Esophagus squamous epithelium (tissue), 5 donors: ENCODE data around the gene PIH1D1. TPM values are rescaled to one million over a fixed set of nuclear protein-coding genes. Genes with fewer than 3 reads are reported as not detected.
A peak's percentile ranks its signal among the peaks of the same experiment; 100 is the strongest.
"Not testable (repeated sequence)": the region's sequence is repeated elsewhere in the genome, so short reads cannot be mapped to it uniquely, and the experiment has no call there.

ENCODE experiments used
- DNase-seq: peaks from one replicate; lab custom pipeline; 2025; lab: John Stamatoyannopoulos, UW
- H3K27ac ChIP-seq, 4 donors: fragments of 200-600 bp; sonication (generic); one replicate each; pipeline ENCODE4 v1.5.1; 2016 to 2019; ENCODE audit warnings: mild to moderate bottlenecking in 1 of 4
- H3K27me3 ChIP-seq, 4 donors: fragments of 200-600 bp; sonication (generic); 1 replicate in 3 of 4; 2 replicates in 1 of 4; pipeline versions ENCODE4 v1.5.1 to v1.6.0; 2017 to 2021; ENCODE audit warnings: antibody characterized with exemption in 1 of 4
- H3K36me3 ChIP-seq, 3 donors: fragments of 200-600 bp; sonication (generic); one replicate each; pipeline ENCODE4 v1.5.1; 2016 to 2019
- H3K4me1 ChIP-seq, 3 donors: fragments of 200-600 bp; sonication (generic); one replicate each; pipeline ENCODE4 v1.5.1; 2017 to 2019
- H3K4me3 ChIP-seq, 4 donors: fragments of 200-600 bp; sonication (generic); 1 replicate in 3 of 4; 2 replicates in 1 of 4; pipeline ENCODE4 v1.5.1; 2016 to 2019; ENCODE audit warnings: mild to moderate bottlenecking in 2 of 4, moderate library complexity in 1 of 4
- H3K9me3 ChIP-seq, 3 donors: fragments of 200-600 bp; sonication (generic); one replicate each; pipeline ENCODE4 v1.5.1; 2016 to 2019
- POLR2A ChIP-seq, 4 donors: fragments of 450-650 bp; IDR thresholded peaks; one replicate each; pipeline ENCODE4 v1.6.1; 2017; ENCODE audit warnings: antibody characterized with exemption in 4 of 4, mild to moderate bottlenecking in 4 of 4, moderate library complexity in 3 of 4
- WGBS, 2 donors: methylation state at CpG; one replicate each; pipeline ENCODE4 v1.1.5; 2018; 5-methylcytosine and 5-hydroxymethylcytosine counted together
- intact Hi-C: fragments of 100-400 bp; cut with DNase I; formaldehyde crosslinking; loops from one replicate; pipeline ENCODE4 v1.15.0; 2022
- total RNA-seq, 4 donors: library from RNA; depleted of rRNA; stranded (reverse); fragments of >200 nt; gene quantifications; one replicate each; pipeline ENCODE4 v1.1.0, GENCODE V29; 2016
- TF ChIP-seq, protein P1 (sequence below), 6 experiments: fragments of 450-650 bp in 4 of 6; fragments of 200-600 bp in 2 of 6; sonication (generic) in 2 of 6; IDR thresholded peaks; one replicate each; pipeline ENCODE4 v1.5.1; 2016 to 2019; ENCODE audit warnings: antibody characterized with exemption in 6 of 6, mild to moderate bottlenecking in 4 of 6, moderate library complexity in 4 of 6
- donor health status: DM: yes; HTN: yes; CAD: no.

Gene PIH1D1
- total RNA-seq, 4 donors from 2014 or later = 54.4 to 91.2 (median 67.2) TPM

DNA sequence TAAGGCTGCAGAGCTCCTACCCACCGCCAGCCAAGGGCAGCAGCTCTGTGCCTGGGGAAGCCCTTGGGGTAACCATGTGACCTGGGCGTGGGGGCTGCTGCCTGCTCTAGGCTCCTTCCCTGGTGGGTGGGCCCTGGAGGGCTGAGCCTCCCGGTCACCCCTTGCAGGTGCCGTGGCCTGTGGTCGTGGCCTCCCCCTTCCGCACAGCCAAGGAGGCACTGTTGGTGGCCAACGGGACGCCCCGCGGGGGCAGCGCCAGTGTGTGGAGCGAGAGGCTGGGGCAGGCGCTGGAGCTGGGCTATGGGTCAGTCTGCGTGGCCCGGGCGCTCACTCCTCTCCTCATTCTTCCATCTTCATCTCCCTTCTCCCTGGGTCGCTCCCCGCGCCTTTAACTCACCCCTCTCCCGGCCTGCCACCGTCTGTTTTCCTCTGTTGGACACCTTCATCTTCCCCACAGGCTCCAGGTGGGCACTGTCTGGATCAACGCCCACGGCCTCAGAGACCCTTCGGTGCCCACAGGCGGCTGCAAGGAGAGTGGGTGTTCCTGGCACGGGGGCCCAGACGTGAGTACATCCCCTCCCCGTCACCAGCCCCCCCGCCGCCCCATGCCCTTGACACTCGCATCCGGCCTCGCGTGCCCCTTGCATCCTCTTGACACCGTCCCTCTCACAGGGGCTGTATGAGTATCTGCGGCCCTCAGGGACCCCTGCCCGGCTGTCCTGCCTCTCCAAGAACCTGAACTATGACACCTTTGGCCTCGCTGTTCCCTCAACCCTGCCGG, 12.5 kb upstream of the PIH1D1 start:
- DNase-seq = no peak
- H3K9me3 ChIP-seq = no peaks in the 10 kb centered on the region
- no peaks in the 10 kb centered on the region for H3K27me3 ChIP-seq
- intact Hi-C loops = no loop called here
- H3K4me3 ChIP-seq = no peak overlapping the region
- no peak overlapping the region for H3K27ac ChIP-seq
- 90 to 94% methylated on average over 28 to 33 of the region's 39 CpGs for WGBS, 2 donors
- H3K36me3 ChIP-seq = peaks cover 0 to 75% (median 9%) of the 10 kb centered on the region in 3 donors
- H3K4me1 ChIP-seq = peaks cover 10 to 18% (median 15%) of the 10 kb centered on the region in 3 donors
- TF ChIP-seq, protein P1, sequence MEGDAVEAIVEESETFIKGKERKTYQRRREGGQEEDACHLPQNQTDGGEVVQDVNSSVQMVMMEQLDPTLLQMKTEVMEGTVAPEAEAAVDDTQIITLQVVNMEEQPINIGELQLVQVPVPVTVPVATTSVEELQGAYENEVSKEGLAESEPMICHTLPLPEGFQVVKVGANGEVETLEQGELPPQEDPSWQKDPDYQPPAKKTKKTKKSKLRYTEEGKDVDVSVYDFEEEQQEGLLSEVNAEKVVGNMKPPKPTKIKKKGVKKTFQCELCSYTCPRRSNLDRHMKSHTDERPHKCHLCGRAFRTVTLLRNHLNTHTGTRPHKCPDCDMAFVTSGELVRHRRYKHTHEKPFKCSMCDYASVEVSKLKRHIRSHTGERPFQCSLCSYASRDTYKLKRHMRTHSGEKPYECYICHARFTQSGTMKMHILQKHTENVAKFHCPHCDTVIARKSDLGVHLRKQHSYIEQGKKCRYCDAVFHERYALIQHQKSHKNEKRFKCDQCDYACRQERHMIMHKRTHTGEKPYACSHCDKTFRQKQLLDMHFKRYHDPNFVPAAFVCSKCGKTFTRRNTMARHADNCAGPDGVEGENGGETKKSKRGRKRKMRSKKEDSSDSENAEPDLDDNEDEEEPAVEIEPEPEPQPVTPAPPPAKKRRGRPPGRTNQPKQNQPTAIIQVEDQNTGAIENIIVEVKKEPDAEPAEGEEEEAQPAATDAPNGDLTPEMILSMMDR (IDR thresholded peaks at IDR 0.05) = no peak
- TF ChIP-seq POLR2A (IDR thresholded peaks at IDR 0.05) = no peak

DNA sequence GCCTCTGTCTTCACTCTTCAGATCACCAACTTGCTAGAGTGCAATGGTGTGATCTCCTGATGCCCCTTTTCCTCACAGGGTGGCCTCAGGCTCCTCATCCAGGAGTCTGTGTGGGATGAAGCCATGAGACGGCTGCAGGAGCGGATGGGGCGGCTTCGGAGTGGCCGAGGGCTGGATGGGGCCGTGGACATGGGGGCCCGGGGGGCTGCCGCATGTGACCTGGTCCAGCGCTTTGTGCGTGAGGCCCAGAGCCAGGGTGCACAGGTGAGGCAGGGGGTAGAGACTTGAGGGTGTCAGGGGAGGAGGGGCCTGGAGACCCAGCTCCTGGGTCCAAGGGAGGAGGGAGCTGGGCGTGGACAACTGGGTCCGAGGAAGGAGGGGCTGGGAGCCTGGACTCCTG, 10.9 kb upstream of the PIH1D1 start:
- Histone ChIP-seq H3K4me3 (no peak overlapping the region), H3K27me3 (no peaks in the 10 kb centered on the region), H3K36me3 (peaks cover 0 to 87% (median 9%) of the 10 kb centered on the region in 3 donors), H3K9me3 (no peaks in the 10 kb centered on the region), H3K4me1 (peaks cover 0 to 16% (median 3%) of the 10 kb centered on the region in 3 donors), H3K27ac (no peak overlapping the region)
- intact Hi-C loops = no loop called here
- DNase-seq = no peak
- TF ChIP-seq POLR2A (IDR thresholded peaks at IDR 0.05) = no peak
- TF ChIP-seq, protein P1 (IDR thresholded peaks at IDR 0.05) = no peak
- WGBS, 2 donors = 85% methylated on average over 8 of the region's 12 CpGs; no CpG with 5 or more reads in 1 of the 2 donors

GRCh38 chr19:49461656-49462055, 10.0 kb upstream of the PIH1D1 start:
- intact Hi-C loops = no loop called here
- no peak for TF ChIP-seq POLR2A (IDR thresholded peaks at IDR 0.05)
- TF ChIP-seq, protein P1 (IDR thresholded peaks at IDR 0.05) = no peak
- Histone ChIP-seq H3K4me1 (peaks cover 0 to 22% (median 6%) of the 10 kb centered on the region in 3 donors), H3K27ac (no peak overlapping the region), H3K4me3 (no peak overlapping the region), H3K27me3 (no peaks in the 10 kb centered on the region), H3K9me3 (no peaks in the 10 kb centered on the region), H3K36me3 (peaks cover 0 to 87% (median 9%) of the 10 kb centered on the region in 3 donors)
- DNase-seq = no peak
- WGBS, 2 donors = 96 to 100% methylated on average over 1 to 5 of the region's 37 CpGs

GRCh38 chr19:49461130-49461529, 9.5 kb upstream of the PIH1D1 start:
- H3K27me3 ChIP-seq, intact Hi-C loops, H3K9me3 ChIP-seq, H3K27ac ChIP-seq, H3K4me3 ChIP-seq, DNase-seq: not testable (repeated sequence)
- Histone ChIP-seq H3K36me3 (peaks cover 0 to 83% (median 9%) of the 10 kb centered on the region in 3 donors), H3K4me1 (peaks cover 0 to 24% (median 8%) of the 10 kb centered on the region in 3 donors)
- WGBS, 2 donors = no CpG with 5 or more reads among the region's 1 CpG

- 91 to 95% methylated on average over 3 to 10 of the region's 12 CpGs for WGBS, 2 donors
- peak overlapping the region in 1 of 4 donors; percentile 80 for H3K27ac ChIP-seq
- intact Hi-C loops = no loop called here
- no peaks in the 10 kb centered on the region for H3K9me3 ChIP-seq
- H3K4me1 ChIP-seq = peaks cover 1 to 34% (median 10%) of the 10 kb centered on the region in 3 donors
- H3K36me3 ChIP-seq = peaks cover 0 to 65% (median 9%) of the 10 kb centered on the region in 3 donors
- no peak overlapping the region for H3K4me3 ChIP-seq
- DNase-seq = no peak
- H3K27me3 ChIP-seq = no peaks in the 10 kb centered on the region
- TF ChIP-seq, protein P1 (IDR thresholded peaks at IDR 0.05) = no peak
- TF ChIP-seq POLR2A (IDR thresholded peaks at IDR 0.05) = no peak
Measured at GRCh38 chr19:49459388-49459787, 7.8 kb upstream of the PIH1D1 start.
